ENCODE results near the gene CACNA1F. TPM values are rescaled to one million over a fixed set of nuclear protein-coding genes. Genes with fewer than 3 reads are reported as not detected.

The CACNA1F gene
- total and polyA plus RNA-seq, 3 experiments from 2014 or later = 0.24 to 0.61 TPM; not detected in 1

DNA sequence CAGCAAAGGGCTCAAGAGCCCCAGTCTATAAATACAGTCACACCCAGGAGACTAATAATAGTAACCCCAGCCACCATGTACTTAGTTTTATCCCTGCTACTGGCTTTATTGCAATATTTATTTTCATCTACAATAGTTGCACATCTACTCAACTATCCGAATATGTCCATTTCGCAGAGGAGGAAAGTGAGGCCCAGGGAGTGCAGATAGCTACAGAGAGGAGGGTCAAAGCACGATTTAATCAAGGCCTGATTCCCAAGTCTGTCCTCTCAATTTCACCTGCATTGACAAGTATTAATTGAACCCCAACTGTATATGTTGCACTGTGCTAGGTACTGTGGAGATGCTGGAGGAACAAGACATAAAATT lies 65.4 kb downstream of the CACNA1F start:
- Mint-ChIP-seq H3K9me3 (no peaks in the 10 kb centered on the region), H3K4me1 (peaks cover 24 to 45% (median 28%) of the 10 kb centered on the region in 3 donors), H3K36me3 (no peaks in the 10 kb centered on the region), H3K4me3 (peak overlapping the region; percentile 83 to 94 (median 90)), H3K27ac (peak overlapping the region; percentile 90 to 100 (median 99)), H3K27me3 (no peaks in the 10 kb centered on the region)
- Histone ChIP-seq H3K4me1 (ENCODE audit: insufficient read depth, low read length) (peaks cover 18% of the 10 kb centered on the region), H3K27me3 (ENCODE audit: insufficient read depth, low read length, poor library complexity, severe bottlenecking) (no peaks in the 10 kb centered on the region), H3K27ac (ENCODE audit: low read depth, low read length) (peak overlapping the region; percentile 79), H3K36me3 (ENCODE audit: insufficient read depth, low read length) (no peaks in the 10 kb centered on the region), H3K4me3 (ENCODE audit: low read length) (peak overlapping the region; percentile 50), H3K9me3 (ENCODE audit: low read length) (no peaks in the 10 kb centered on the region)
- CTCF ChIA-PET = interaction anchor here (0.8 to 3.7 kb wide), 5 partner anchors 8 to 165 kb away, joined by 3 to 31 read pairs (median 5); partner anchors contain the start of gene GRIPAP1
- POLR2A ChIA-PET = interaction anchor here (1.9 to 2.0 kb wide), 2 partner anchors 13 to 209 kb away, joined by 5 to 6 read pairs; no protein-coding TSS in a partner anchor
- DNase-seq = no peak

DNA sequence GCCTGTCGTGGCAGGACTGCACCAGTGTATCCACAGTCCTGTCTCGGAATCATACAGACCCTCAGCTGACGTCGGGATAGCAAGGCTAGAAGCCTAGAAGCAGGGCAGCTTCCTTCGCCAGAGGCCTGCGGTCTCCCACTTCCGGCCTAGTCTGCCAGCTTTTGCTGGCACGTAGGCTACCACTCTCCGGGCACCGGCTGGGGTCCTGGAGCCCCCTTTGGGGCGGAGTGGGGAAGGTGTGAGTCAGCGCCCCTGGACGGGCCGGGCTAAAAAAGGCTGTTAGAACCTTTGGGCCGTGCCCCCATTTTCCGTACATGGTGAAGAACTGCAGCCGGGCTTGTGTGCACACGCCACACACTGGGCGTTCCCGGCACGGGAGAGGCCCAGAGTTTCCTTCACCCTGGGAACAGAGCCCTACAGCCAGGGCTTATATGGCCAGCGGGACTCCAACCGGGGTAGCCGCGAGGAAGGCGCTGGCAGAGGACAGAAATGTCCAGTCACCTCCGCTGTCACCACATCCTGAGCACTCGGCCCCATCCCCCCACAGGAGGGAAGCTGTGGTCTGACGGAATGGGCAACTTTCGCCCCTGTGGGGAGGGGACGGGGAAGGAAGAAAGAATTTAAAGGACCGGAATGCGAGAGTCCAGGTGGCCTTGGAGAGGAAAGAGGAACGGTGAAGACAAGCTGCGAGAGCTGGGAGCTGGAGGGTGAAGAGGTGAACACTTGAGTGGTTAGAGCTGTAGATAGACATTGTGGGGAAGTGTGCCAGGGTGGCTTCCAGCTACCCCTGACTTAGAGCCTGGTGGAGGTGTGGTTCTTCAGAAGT lies 66.0 kb downstream of the CACNA1F start:
- peak overlapping the region; percentile 90 to 100 (median 99) for H3K27ac Mint-ChIP-seq
- H3K9me3 ChIP-seq (ENCODE audit: low read length) = no peaks in the 10 kb centered on the region
- DNase-seq = peak; percentile 54 to 87 (median 76)
- H3K4me1 ChIP-seq (ENCODE audit: insufficient read depth, low read length) = peaks cover 16% of the 10 kb centered on the region
- no peaks in the 10 kb centered on the region for H3K27me3 ChIP-seq (ENCODE audit: insufficient read depth, low read length, poor library complexity, severe bottlenecking)
- peak overlapping the region; percentile 83 to 94 (median 90) for H3K4me3 Mint-ChIP-seq
- H3K4me3 ChIP-seq (ENCODE audit: low read length) = peak overlapping the region; percentile 50
- no peaks in the 10 kb centered on the region for H3K36me3 Mint-ChIP-seq
- ChIA-PET CTCF (interaction anchor here (0.7 to 3.7 kb wide), 13 partner anchors 8 to 230 kb away, joined by 3 to 31 read pairs (median 3); partner anchors contain the start of gene GRIPAP1), POLR2A (interaction anchor here (0.6 to 2.0 kb wide), 9 partner anchors 11 to 1784 kb away, joined by 3 to 9 read pairs (median 3); partner anchors contain the start of gene TFE3)
- H3K27ac ChIP-seq (ENCODE audit: low read depth, low read length) = peak overlapping the region; percentile 79
- no peaks in the 10 kb centered on the region for H3K9me3 Mint-ChIP-seq
- H3K36me3 ChIP-seq (ENCODE audit: insufficient read depth, low read length) = no peaks in the 10 kb centered on the region
- no peaks in the 10 kb centered on the region for H3K27me3 Mint-ChIP-seq
- peaks cover 22 to 42% (median 26%) of the 10 kb centered on the region in 3 donors for H3K4me1 Mint-ChIP-seq

DNA sequence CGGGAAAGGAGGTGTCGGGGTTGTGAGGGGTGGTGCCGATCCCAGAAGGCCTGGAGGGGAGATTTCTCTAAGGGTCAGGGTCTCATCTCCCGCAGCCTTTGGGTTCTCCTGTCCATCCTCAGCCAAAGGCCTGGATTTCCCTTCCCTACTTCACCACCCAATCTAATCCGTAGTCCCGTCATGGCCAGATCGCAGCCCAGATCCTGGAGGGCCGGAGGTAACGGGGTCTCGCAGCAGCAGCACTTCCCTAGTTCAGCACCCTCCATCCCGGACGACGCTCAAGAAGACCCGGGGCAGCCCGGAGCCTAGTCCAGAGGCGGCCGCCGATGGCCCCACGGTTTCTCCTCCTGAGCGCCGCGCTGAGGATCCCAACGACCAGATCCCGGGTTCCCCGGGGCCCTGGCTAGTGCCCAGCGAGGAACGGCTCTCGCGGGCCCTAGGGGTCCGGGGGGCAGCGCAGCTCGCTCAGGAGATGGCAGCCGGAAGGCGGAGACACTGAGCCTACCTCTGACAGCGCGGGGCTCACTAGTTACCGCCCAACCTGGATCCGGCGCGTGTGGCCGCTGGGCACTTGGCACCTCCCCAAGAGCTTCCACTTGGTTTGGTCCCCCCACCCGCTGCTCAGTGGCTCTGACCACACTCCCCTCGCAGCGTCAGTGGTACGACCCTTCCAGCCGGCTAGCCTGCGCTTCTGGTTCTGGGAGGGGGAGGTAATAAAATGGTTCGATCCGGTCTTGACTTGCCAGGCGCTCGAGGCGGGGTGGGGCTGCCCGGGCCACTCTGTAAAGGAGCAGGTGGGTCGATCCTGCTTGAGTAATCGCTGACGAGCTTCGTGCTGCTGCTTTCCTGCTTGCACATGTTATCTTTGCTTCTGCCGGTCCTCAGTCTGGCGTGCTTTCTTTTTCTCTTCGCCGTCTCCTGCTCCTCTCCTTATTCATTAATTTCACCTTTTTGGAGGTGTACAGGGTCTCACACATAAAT lies 66.9 kb downstream of the CACNA1F start:
- DNase-seq = peak; percentile 61 to 86 (median 69)
- Mint-ChIP-seq H3K9me3 (no peaks in the 10 kb centered on the region), H3K27ac (peak overlapping the region; percentile 84 to 100 (median 99)), H3K27me3 (no peaks in the 10 kb centered on the region), H3K4me1 (peaks cover 22 to 42% (median 26%) of the 10 kb centered on the region in 3 donors), H3K36me3 (no peaks in the 10 kb centered on the region), H3K4me3 (peak overlapping the region; percentile 83 to 94 (median 90))
- H3K27ac ChIP-seq (ENCODE audit: low read depth, low read length) = peak overlapping the region; percentile 79
- no peaks in the 10 kb centered on the region for H3K36me3 ChIP-seq (ENCODE audit: insufficient read depth, low read length)
- no peaks in the 10 kb centered on the region for H3K9me3 ChIP-seq (ENCODE audit: low read length)
- peak overlapping the region; percentile 50 for H3K4me3 ChIP-seq (ENCODE audit: low read length)
- no peaks in the 10 kb centered on the region for H3K27me3 ChIP-seq (ENCODE audit: insufficient read depth, low read length, poor library complexity, severe bottlenecking)
- H3K4me1 ChIP-seq (ENCODE audit: insufficient read depth, low read length) = peaks cover 16% of the 10 kb centered on the region
- ChIA-PET POLR2A (interaction anchor here (0.6 to 2.0 kb wide), 8 partner anchors 10 to 1783 kb away, joined by 3 to 9 read pairs (median 4); no protein-coding TSS in a partner anchor), CTCF (interaction anchor here (0.6 to 3.7 kb wide), 11 partner anchors 9 to 229 kb away, joined by 3 to 31 read pairs (median 3); no protein-coding TSS in a partner anchor)

DNA sequence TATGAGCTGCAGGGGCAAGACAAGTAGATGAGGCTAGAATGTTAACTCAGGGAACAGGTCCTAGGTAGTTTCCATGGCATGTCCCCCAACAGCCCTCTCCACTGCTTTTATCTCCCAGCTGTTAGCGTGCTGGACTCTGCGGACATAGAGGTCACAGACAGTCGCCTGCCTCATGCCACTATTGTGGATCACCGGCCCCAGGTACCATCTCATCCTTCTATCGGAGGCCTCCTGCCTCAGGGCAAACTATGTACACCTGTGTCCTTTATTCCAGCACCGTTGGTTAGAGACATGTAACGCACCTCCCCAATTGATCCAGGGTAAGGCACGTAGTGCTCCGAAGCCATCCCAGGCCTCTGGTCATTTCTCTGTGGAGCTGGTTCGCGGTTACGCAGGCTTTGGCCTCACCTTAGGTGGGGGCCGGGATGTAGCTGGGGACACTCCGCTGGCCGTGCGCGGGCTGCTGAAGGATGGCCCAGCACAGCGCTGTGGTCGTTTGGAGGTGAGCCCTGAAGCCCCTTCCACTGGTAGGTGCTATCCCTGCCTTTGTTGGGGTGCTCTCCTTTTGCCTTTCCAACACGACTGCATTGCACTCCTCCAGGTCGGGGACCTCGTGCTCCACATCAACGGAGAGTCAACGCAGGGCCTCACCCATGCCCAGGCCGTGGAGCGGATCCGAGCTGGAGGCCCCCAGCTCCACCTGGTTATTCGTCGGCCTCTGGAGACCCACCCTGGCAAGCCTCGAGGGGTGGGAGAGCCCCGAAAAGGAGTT lies 68.4 kb downstream of the CACNA1F start:
- ChIA-PET CTCF (interaction anchor here (1.3 to 3.7 kb wide), 5 partner anchors 9 to 28 kb away, joined by 5 to 25 read pairs (median 5); no protein-coding TSS in a partner anchor), POLR2A (no interaction called here)
- H3K9me3 Mint-ChIP-seq = no peaks in the 10 kb centered on the region
- no peaks in the 10 kb centered on the region for H3K36me3 Mint-ChIP-seq
- no peak for DNase-seq
- peak overlapping the region; percentile 59 to 89 (median 79) for H3K4me3 Mint-ChIP-seq
- Histone ChIP-seq H3K9me3 (ENCODE audit: low read length) (no peaks in the 10 kb centered on the region), H3K27me3 (ENCODE audit: insufficient read depth, low read length, poor library complexity, severe bottlenecking) (no peaks in the 10 kb centered on the region), H3K27ac (ENCODE audit: low read depth, low read length) (no peak overlapping the region), H3K4me3 (ENCODE audit: low read length) (no peak overlapping the region), H3K36me3 (ENCODE audit: insufficient read depth, low read length) (no peaks in the 10 kb centered on the region), H3K4me1 (ENCODE audit: insufficient read depth, low read length) (peaks cover 16% of the 10 kb centered on the region)
- H3K27ac Mint-ChIP-seq = peak overlapping the region in 7 of 8 donors; percentile 86 to 95 (median 93)
- H3K4me1 Mint-ChIP-seq = peaks cover 22 to 42% (median 26%) of the 10 kb centered on the region in 3 donors
- H3K27me3 Mint-ChIP-seq = no peaks in the 10 kb centered on the region

DNA sequence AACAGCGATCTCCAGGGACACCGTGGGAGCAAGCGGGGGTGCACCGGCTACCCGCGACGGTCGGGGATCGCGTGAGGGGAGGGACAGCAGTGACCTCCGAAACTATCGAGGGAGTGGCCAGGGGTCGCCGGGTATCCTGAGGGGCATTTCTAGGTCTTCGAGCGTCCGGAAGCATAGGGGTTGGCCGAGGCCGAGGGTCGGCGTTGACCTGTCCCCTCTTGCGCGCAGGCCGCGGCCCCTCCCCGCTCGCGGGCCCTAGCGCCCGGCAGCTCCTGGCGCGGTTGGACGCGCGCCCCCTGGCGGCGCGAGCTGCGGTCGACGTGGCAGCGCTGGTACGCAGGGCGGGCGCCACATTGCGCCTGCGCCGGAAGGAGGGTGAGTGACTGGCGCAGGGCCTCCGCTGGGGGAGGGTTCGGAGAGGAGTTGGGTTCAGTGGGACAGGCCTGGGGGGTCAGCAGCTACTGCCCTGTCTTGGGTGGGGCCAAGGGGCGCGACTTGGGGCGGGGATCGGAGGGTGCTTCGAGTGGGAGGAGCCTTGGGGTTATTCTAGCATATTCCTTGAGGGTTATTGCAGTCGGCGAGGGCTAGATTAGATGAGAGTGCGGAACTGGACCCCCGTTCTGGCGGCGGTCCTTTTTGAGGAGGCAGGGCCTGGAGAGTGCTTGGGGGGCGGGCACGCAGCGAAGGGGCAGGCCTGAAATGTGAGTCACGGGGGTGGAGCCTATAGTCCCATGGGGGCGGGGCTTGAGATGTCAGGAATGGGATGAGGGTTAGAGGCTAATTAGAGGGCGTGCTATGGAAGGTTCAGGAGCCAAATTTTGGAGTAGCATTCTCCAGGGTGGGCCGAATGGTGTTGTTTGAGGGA lies 69.4 kb downstream of the CACNA1F start:
- H3K9me3 ChIP-seq (ENCODE audit: low read length) = no peaks in the 10 kb centered on the region
- H3K36me3 ChIP-seq (ENCODE audit: insufficient read depth, low read length) = no peaks in the 10 kb centered on the region
- no peak overlapping the region for H3K4me3 ChIP-seq (ENCODE audit: low read length)
- CTCF ChIA-PET = interaction anchor here (1.4 to 1.8 kb wide), 4 partner anchors 9 to 29 kb away, joined by 5 to 6 read pairs (median 5); no protein-coding TSS in a partner anchor
- H3K4me3 Mint-ChIP-seq = peak overlapping the region; percentile 71 to 84 (median 80)
- no peaks in the 10 kb centered on the region for H3K27me3 Mint-ChIP-seq
- no peaks in the 10 kb centered on the region for H3K36me3 Mint-ChIP-seq
- POLR2A ChIA-PET = interaction anchor here (1.0 kb wide), 1 partner anchor 41 kb away, joined by 3 read pairs; no protein-coding TSS in a partner anchor
- H3K4me1 Mint-ChIP-seq = peaks cover 22 to 38% (median 26%) of the 10 kb centered on the region in 3 donors
- H3K27ac ChIP-seq (ENCODE audit: low read depth, low read length) = peak overlapping the region; percentile 43
- H3K9me3 Mint-ChIP-seq = no peaks in the 10 kb centered on the region
- H3K27me3 ChIP-seq (ENCODE audit: insufficient read depth, low read length, poor library complexity, severe bottlenecking) = no peaks in the 10 kb centered on the region
- peaks cover 16% of the 10 kb centered on the region for H3K4me1 ChIP-seq (ENCODE audit: insufficient read depth, low read length)
- DNase-seq = peak; percentile 73 to 86 (median 80)
- peak overlapping the region; percentile 86 to 95 (median 93) for H3K27ac Mint-ChIP-seq

DNA sequence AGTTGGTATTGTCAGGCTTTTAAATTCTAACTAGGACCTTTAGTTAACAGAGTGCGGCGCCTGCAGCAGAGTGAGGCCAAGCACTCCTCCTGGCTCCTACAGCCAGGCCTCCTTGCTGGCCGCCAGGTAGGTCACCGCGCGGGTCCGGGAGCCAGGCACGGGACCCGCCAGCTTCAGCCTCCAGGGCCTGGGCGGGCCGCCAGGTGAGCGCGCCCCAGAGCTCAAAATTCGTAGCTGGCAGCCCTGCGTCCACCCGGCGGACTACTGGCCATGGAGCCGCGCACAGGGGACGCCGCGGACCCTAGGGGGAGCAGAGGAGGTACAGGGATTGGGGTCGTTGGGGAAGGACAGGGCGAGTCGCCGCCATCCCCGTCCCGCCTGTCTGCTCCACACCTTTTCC lies 70.5 kb downstream of the CACNA1F start, which contains the start of gene MAGIX:
TSS of gene MAGIX (plus strand) at position 139 of the 400 bp plus-strand sequence. CDS start at position 271, 132 bp downstream.
- ChIA-PET CTCF (interaction anchor here (1.6 kb wide), 1 partner anchor 17 kb away, joined by 5 read pairs; no protein-coding TSS in a partner anchor), POLR2A (no interaction called here)
- Histone ChIP-seq H3K36me3 (ENCODE audit: insufficient read depth, low read length) (no peaks in the 10 kb centered on the region), H3K4me1 (ENCODE audit: insufficient read depth, low read length) (peaks cover 11% of the 10 kb centered on the region), H3K27me3 (ENCODE audit: insufficient read depth, low read length, poor library complexity, severe bottlenecking) (no peaks in the 10 kb centered on the region), H3K27ac (ENCODE audit: low read depth, low read length) (peak within 1 kb of the TSS; percentile 57), H3K9me3 (ENCODE audit: low read length) (no peaks in the 10 kb centered on the region), H3K4me3 (ENCODE audit: low read length) (no peak within 1 kb of the TSS)
- peak within 1 kb of the TSS; percentile 14 to 95 (median 61) for H3K27ac Mint-ChIP-seq
- H3K27me3 Mint-ChIP-seq = peaks cover 0 to 2% of the 10 kb centered on the region in 2 donors
- H3K4me1 Mint-ChIP-seq = peaks cover 18 to 33% (median 21%) of the 10 kb centered on the region in 3 donors
- H3K9me3 Mint-ChIP-seq = no peaks in the 10 kb centered on the region
- H3K36me3 Mint-ChIP-seq = no peaks in the 10 kb centered on the region
- no peak for DNase-seq
- H3K4me3 Mint-ChIP-seq = peak within 1 kb of the TSS; percentile 44 to 79 (median 70)

Measured in CD8-positive, alpha-beta memory T cell (primary cell).